ENCODE results near the gene RELN. TPM values are rescaled to one million over a fixed set of nuclear protein-coding genes. Genes with fewer than 3 reads are reported as not detected.

The RELN gene
- total and polyA plus RNA-seq, 9 of the 15 experiments (the other 6 are each of a cell fraction or from before 2014, with no cell fraction given) = 12.9 to 43.2 (median 18.1) TPM

- TF ChIP-seq ZBTB40 (IDR thresholded peaks at IDR 0.05) = no peak
- no peak for TF ChIP-seq ZBTB40 (CRISPR knock-in tag; IDR thresholded peaks at IDR 0.05)
- TF ChIP-seq CHD1 (IDR thresholded peaks at IDR 0.05; ENCODE audit: low read length) = no peak
- no peak for TF ChIP-seq ZNF436 (CRISPR knock-in tag; IDR thresholded peaks at IDR 0.05)
- no peak for TF ChIP-seq ZNF655 (CRISPR knock-in tag; IDR thresholded peaks at IDR 0.05)
- no peak for TF ChIP-seq MBD2 (IDR thresholded peaks at IDR 0.05; ENCODE audit: borderline replicate concordance, low read depth)
- TF ChIP-seq MEIS2 (IDR thresholded peaks at IDR 0.05; ENCODE audit: partially characterized antibody) = no peak
- TF ChIP-seq VEZF1 (CRISPR knock-in tag; IDR thresholded peaks at IDR 0.05) = no peak
- TF ChIP-seq ZNF589 (CRISPR knock-in tag; IDR thresholded peaks at IDR 0.05; ENCODE audit: low read depth) = no peak
- no peak for TF ChIP-seq PHF20 (IDR thresholded peaks at IDR 0.05; ENCODE audit: partially characterized antibody)
- no peak for TF ChIP-seq BCL6 (CRISPR knock-in tag; IDR thresholded peaks at IDR 0.05)
These were observed 419.7 kb downstream of the RELN start (continued) for GRCh38 chr7:103569621-103570305.
